Sigmoid colon (tissue), 7 donors: ENCODE results near the gene PRSS58. TPM values are rescaled to one million over a fixed set of nuclear protein-coding genes. Genes with fewer than 3 reads are reported as not detected.

Source experiments
- DNase-seq: peaks from one replicate; pipeline ENCODE4 v3.0.0-alpha.2; 2019
- H3K27ac ChIP-seq, 4 donors: fragments of 200-600 bp; sonication (generic); one replicate each; pipeline ENCODE4 v1.5.1; 2016 to 2019; ENCODE audit warnings: mild to moderate bottlenecking in 1 of 4
- H3K27me3 ChIP-seq, 3 donors: fragments of 200-600 bp; sonication (generic); one replicate each; pipeline ENCODE4 v1.5.1; 2019; ENCODE audit warnings: mild to moderate bottlenecking in 1 of 3
- H3K36me3 ChIP-seq, 4 donors: fragments of 200-600 bp; sonication (generic); one replicate each; pipeline ENCODE4 v1.5.1; 2016 to 2019
- H3K4me1 ChIP-seq, 4 donors: fragments of 200-600 bp; sonication (generic); one replicate each; pipeline ENCODE4 v1.5.1; 2017 to 2019
- H3K4me3 ChIP-seq, 4 donors: fragments of 200-600 bp; sonication (generic); one replicate each; pipeline ENCODE4 v1.5.1; 2017 to 2019; ENCODE audit warnings: mild to moderate bottlenecking in 2 of 4, moderate library complexity in 1 of 4
- H3K9me3 ChIP-seq, 4 donors: fragments of 200-600 bp in 3 of 4; sonication (generic) in 3 of 4; one replicate each; pipeline versions ENCODE4 v1.5.1 to v1.6.1; 2013 to 2019
- EP300 ChIP-seq, 4 donors: sonication (generic); formaldehyde crosslinking; IDR thresholded peaks; one replicate each; pipeline ENCODE4 v1.6.1; 2017; ENCODE audit warnings: antibody characterized with exemption in 4 of 4
- POLR2A ChIP-seq, 2 donors: fragments of 450-650 bp; IDR thresholded peaks; one replicate each; pipeline ENCODE4 v1.6.1; 2016; ENCODE audit warnings: antibody characterized with exemption in 2 of 2, mild to moderate bottlenecking in 2 of 2, moderate library complexity in 2 of 2
- POLR2AphosphoS5 ChIP-seq, 4 donors: sonication (generic); formaldehyde crosslinking; IDR thresholded peaks; one replicate each; pipeline ENCODE4 v1.6.1; 2017; ENCODE audit warnings: antibody characterized with exemption in 4 of 4
- WGBS, 2 donors: extraction: QIAGEN DNeasy Blood & Tissue Kit; methylation state at CpG; one replicate each; pipeline ENCODE4 v1.1.7; 2013; 5-methylcytosine and 5-hydroxymethylcytosine counted together
- intact Hi-C: fragments of 100-400 bp; cut with DNase I; formaldehyde crosslinking; loops from one replicate; pipeline ENCODE4 v1.15.1; 2023
- polyA plus RNA-seq, 3 donors: library from polyadenylated mRNA; stranded (reverse); fragments of 200-250 nt; gene quantifications; one replicate each; pipeline ENCODE4 v1.2.3, GENCODE V29; 2013
- small RNA-seq, 3 donors: library from RNA; depleted of rRNA; stranded (forward); fragments of <200 nt; gene quantifications; one replicate each; pipeline ENCODE3, GENCODE V24; 2016
- total RNA-seq, 4 donors: library from RNA; depleted of rRNA; stranded (reverse); fragments of >200 nt; gene quantifications; one replicate each; pipeline ENCODE4 v1.1.0, GENCODE V29; 2016
- TF ChIP-seq, protein P1 (sequence below), 4 experiments: fragments of 450-650 bp in 3 of 4; fragments of 200-600 bp in 1 of 4; IDR thresholded peaks; one replicate each; pipeline ENCODE4 v1.5.1; 2016 to 2019; ENCODE audit warnings: antibody characterized with exemption in 4 of 4, mild to moderate bottlenecking in 3 of 4, moderate library complexity in 2 of 4
- donor health status: healthy with polysubstance abuse.
- donor health status: Bipolar disorder and iron deficiency.
- donor health status: healthy.

Gene PRSS58
- total and polyA plus RNA-seq, 7 donors, result not detected

DNA sequence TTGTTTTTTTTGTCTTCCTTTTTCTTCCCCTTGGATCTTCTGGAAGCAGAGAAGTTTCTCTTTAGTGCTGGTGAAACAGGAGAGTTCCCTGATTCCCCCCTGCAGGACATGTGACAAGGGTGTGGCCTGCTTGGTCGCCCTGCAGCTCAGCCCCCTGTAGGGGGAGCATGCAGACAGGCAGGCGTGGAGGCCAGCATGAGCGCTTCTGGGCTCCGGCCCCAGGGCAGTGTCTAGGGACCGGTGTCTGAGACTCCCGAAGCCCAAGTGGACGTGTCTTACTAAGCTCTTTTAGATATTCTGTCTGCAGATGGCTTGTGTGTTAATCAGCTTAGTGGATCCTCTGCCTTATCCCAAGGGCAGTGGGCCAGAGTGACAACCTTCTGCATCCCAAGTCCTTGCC lies 26.1 kb downstream of the PRSS58 start:
- Histone ChIP-seq H3K27ac (no peak overlapping the region), H3K4me3 (no peak overlapping the region), H3K4me1 (no peaks in the 10 kb centered on the region), H3K9me3 (no peaks in the 10 kb centered on the region), H3K36me3 (no peaks in the 10 kb centered on the region), H3K27me3 (peaks cover 0 to 5% (median 0%) of the 10 kb centered on the region in 3 donors)
- TF ChIP-seq EP300 (IDR thresholded peaks at IDR 0.05) (no peak), POLR2AphosphoS5 (IDR thresholded peaks at IDR 0.05) (no peak), POLR2A (IDR thresholded peaks at IDR 0.05) (no peak)
- TF ChIP-seq, protein P1, sequence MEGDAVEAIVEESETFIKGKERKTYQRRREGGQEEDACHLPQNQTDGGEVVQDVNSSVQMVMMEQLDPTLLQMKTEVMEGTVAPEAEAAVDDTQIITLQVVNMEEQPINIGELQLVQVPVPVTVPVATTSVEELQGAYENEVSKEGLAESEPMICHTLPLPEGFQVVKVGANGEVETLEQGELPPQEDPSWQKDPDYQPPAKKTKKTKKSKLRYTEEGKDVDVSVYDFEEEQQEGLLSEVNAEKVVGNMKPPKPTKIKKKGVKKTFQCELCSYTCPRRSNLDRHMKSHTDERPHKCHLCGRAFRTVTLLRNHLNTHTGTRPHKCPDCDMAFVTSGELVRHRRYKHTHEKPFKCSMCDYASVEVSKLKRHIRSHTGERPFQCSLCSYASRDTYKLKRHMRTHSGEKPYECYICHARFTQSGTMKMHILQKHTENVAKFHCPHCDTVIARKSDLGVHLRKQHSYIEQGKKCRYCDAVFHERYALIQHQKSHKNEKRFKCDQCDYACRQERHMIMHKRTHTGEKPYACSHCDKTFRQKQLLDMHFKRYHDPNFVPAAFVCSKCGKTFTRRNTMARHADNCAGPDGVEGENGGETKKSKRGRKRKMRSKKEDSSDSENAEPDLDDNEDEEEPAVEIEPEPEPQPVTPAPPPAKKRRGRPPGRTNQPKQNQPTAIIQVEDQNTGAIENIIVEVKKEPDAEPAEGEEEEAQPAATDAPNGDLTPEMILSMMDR (IDR thresholded peaks at IDR 0.05), result no peak
- intact Hi-C loops, result no loop called here
- no peak for DNase-seq
- 45 to 58% methylated on average over 7 of the region's 7 CpGs for WGBS, 2 donors

DNA sequence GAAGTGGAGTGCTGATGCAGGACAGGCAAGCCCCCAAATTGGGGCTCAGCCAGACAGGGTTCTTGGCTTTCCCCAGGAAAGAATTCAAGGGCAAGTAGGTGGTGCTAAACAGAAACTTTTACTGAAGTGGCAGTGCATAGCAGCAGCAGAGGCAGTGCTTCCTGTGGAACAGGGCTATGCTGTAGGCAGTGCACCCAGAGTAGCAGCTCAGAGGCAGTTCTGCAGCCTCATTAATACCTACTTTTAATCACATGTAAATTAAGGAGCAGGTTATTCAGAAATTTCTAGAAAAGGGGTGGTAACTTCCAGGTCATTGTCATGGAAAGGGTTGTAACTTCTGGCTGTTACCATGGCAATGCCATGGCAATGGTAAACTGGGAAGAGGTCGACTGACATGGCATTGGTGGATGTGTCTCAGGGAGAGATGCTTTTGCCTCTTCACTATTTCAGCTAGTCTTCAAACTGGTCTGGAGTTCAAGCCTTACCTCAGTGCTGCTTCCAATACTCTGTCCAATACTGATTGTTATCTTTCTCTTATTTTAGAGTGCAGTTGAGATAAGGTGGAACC lies 29.2 kb downstream of the PRSS58 start:
- Histone ChIP-seq H3K27me3 (peaks cover 0 to 5% (median 0%) of the 10 kb centered on the region in 3 donors), H3K4me1 (no peaks in the 10 kb centered on the region), H3K9me3 (no peaks in the 10 kb centered on the region), H3K27ac (no peak overlapping the region), H3K4me3 (no peak overlapping the region), H3K36me3 (no peaks in the 10 kb centered on the region)
- WGBS, 2 donors, result 25 to 63% methylated on average over 1 of the region's 1 CpG
- intact Hi-C loops, result no loop called here
- no peak for TF ChIP-seq EP300 (IDR thresholded peaks at IDR 0.05)
- no peak for TF ChIP-seq POLR2A (IDR thresholded peaks at IDR 0.05)
- no peak for TF ChIP-seq POLR2AphosphoS5 (IDR thresholded peaks at IDR 0.05)
- TF ChIP-seq, protein P1 (IDR thresholded peaks at IDR 0.05), result no peak
- no peak for DNase-seq

Small RNAs within 50 kb of the gene (small RNA-seq; reads per million reads assigned to genes)
- 0 reads per million in 3 donors for gene TRBV1

Other genes with a start within 250 kb of the PRSS58 start
- gene MGAM2, start 146.3 kb downstream of the PRSS58 start, total RNA-seq, result under 1 TPM in 2 of 4 donors, not detected in 2; 0.28 to 0.71 TPM
- gene MGAM2, start 146.3 kb downstream of the PRSS58 start, polyA plus RNA-seq, result 1 to 10 TPM in 2 of 3 donors, under 1 TPM in 1; 0.69 to 2.1 (median 1.2) TPM